HL-60/S4 treated with phorbol 12-myristate 13-acetate at 8.2 ng/mL for 4 days and 3 days (cell line): ENCODE data around the gene FLII.

Experiments used
- in situ Hi-C: fragments of 300-500 bp; cut with MboI; formaldehyde crosslinking; loops from 2 replicates; pipeline ENCODE4 v1.15.0; 2022; ENCODE audit warnings: low sequenced_read_pairs

Gene FLII

DNA sequence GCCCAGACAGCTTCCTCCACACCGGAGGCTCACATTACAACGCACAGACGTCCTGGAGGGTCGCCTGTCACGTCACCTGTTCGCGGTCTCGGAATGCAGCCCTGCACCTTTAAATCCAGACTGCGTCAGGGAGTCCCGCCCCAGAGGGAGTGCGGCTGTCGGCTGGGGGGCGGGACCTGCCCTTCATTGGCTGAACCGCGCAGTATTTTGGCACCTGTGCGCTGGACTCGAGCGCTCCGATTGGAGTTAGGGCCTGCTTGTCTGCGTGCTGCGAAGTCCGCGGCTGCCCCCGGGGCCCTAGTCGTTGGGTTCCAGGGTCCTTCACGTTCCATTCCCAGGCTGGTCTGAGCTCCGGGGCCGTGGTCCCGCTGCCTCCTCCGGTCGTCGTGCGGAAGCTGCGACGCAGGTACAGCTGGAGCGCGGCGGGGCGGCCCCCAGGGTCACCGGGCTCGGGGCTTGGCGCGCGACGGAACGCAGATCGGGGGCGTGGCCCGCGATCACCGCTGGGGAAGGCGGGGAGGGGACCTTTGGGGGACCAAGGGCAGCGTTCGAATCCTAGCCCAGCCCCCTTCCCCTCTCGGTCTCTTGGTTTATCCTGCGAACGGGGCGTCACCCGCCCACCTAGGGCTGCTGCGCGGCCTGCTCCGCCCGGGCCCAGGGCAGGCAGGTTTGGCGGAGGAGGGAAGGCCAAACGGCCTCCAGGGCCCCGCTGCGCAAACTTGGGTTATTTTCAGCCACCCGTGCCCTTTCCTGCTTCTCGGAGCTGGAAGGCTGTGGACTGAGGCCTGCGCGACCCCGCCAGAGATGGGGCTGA lies 2.0 kb upstream of the FLII start, which contains the start of gene MIEF2:
Gene MIEF2 (plus strand): TSS at position 331 of the 814 bp plus-strand sequence. CDS start 2,059 bp downstream, outside the sequence.
- in situ Hi-C loops: no loop called here

DNA sequence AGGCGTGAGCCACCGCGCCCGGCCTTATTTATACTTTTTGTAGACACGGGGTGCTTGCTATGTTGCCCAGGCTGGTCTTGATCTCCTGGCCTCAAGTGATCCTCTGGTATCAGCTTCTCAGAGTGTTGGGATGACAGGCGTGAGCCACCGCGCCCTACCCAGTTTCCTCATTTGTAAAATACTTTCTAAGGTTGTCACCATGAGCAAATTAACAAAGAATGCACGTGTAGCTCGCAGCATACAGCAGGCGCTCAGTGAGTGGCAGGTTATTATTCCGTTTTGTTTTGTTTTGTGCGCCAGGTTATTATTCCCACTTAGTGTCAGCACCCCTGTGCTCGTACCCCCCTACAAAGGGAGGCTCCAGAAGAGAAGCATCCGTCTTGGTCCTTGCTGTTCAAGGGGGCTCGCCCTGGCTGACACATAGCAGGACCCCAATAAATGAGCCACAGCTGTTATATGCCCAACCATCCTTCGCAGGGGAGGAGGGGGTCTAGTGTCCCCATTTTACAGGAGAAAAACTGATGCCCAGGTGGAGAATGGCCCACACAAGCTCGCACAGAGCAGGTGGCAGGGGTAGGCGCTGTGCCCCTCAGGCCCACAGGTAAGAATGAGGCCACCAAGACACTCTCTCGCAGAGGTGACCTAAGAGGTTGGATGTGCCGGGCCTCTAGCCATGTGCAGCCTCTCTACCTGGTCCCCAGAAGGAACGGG lies 1.2 kb upstream of the FLII start:
- in situ Hi-C loops: no loop called here

- in situ Hi-C loops: no loop called here
Measured at GRCh38 chr17:18257982-18258355, 569 bp downstream of the FLII start.

GRCh38 chr17:18257268-18257981 lies 1.1 kb downstream of the FLII start:
- in situ Hi-C loops: no loop called here

DNA sequence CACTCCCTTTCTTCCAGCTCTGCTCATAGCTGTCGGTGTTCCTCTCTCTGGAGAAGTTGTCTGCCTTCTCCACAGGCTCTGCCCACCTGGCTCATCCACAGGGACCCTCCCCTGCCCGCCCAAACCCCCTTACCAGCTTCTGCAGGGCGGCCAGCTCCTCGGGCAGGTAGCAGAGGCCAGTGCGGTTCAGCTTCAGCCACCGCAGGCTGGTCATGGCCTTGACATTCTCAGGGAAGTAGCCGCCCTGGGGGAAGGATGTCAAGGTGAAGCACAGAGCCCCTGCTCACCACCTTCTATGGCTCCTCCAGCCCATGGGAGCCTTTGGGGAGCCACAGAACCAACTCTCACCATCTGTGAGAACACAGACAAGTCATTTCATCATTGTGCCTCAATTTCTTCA lies 1.8 kb downstream of the FLII start:
- in situ Hi-C loops: no loop called here

GRCh38 chr17:18256351-18256750 lies 2.2 kb downstream of the FLII start:
- in situ Hi-C loops: no loop called here

GRCh38 chr17:18254888-18255649 lies 3.5 kb downstream of the FLII start:
- in situ Hi-C loops: no loop called here

DNA sequence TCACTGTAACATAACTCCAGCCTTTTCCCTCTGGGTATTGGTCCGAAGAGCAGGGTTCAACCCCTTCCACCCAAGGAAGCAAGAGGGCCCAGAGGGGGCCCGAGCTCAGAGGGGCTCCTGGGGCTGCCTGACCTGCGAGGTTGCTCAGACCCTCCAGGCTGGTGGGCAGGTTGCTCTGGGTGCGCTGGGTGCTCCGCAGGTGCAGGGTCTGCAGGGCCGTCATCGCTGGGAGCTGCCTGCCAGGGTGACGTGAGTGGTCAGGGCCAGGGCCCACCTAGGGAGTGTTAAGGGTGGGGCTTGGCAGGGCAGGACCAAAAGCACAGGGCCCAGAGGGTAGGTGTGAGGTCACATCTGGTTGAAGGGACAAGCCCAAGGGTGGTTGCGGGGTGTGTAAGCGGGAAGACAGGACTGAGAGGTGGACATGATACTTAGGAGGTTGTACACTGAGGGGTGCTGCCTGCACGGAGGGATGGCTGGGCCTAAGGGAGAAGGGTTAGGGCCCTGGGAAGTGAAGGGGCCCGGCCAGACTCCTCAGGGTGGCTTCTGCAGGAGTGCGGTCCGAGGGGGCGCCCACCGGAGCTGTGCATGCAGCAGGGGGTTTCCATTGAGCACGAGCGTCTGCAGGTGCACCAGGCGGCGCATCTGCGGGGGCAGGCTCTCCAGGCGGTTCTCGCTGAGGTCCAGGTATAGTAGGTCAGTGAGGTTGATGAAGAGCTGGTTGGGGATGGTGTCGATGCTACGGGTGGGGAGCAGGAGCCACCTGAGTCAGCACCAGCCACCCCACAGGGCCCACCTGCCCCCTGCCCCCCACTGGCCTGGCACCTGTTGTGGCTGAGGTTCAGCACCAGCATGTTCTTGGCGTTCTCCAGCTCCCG lies 4.4 kb downstream of the FLII start:
- in situ Hi-C loops: no loop called here

- in situ Hi-C loops: no loop called here
Measured at GRCh38 chr17:18253187-18253884, 5.2 kb downstream of the FLII start.

GRCh38 chr17:18252160-18252559 lies 6.4 kb downstream of the FLII start:
- in situ Hi-C loops: no loop called here

DNA sequence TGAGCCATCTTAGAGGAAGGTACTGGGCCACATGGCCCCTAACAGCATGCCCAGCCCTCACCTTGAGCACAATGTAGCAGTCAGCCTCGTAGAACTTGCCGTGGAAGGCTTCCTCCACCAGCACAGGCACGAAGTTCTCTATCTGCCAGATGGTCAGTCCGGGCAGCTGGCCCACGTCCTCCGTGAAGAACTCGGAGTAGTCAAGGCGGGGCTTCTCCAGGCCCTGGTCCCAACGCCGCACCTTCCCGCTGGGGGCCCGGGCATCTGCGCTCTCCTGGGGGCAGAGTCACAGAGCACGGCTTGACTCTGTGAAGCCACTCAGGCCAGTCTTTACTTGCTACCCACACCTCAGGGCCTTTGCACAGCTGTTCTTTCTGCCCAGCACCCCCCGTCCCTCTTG lies 7.3 kb downstream of the FLII start:
- in situ Hi-C loops: no loop called here

- in situ Hi-C loops: no loop called here
Measured at GRCh38 chr17:18250708-18251107, 7.8 kb downstream of the FLII start.

GRCh38 chr17:18250259-18250658 lies 8.3 kb downstream of the FLII start:
- in situ Hi-C loops: no loop called here

DNA sequence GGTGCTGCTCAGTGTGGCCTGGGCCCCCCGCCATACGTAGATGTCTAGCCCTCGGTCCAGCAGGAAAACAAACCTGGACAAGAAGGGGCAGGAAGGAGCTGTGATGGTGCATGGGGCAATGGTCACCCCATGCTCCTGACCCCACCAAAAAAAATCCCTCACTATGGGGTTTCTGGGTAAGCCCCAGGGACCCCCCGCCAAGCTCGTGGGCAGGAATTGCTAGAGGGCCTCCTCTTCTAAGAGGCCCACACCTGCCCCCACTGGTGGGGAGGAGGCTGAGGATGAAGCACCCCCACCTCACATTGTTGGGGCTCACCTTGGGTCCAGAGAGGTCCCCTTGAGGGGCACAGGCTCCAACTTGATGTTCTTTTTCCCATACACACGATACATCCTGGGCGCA lies 9.7 kb downstream of the FLII start:
- in situ Hi-C loops: no loop called here

DNA sequence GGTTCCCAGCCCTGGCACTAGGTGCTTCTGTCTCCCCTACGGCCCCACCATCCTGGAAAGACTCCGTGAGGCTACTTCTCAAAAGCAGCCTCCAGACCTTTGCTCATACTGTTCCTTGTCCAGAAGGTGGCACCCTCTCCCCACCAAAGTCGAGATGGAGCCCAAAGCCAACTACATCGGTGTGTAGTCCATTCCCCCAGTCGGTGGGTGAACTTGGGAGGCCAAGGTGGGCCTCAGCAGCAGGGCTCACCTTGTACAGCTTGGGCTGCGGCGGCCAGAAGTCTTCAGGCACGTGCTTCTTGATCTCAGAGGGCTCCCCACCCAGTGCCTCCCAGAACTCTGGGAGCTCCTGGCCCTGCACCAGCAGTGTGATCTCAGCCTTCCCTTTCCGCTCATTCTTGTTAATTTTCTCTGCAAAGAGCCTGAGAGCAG lies 10.2 kb downstream of the FLII start:
- in situ Hi-C loops: no loop called here

DNA sequence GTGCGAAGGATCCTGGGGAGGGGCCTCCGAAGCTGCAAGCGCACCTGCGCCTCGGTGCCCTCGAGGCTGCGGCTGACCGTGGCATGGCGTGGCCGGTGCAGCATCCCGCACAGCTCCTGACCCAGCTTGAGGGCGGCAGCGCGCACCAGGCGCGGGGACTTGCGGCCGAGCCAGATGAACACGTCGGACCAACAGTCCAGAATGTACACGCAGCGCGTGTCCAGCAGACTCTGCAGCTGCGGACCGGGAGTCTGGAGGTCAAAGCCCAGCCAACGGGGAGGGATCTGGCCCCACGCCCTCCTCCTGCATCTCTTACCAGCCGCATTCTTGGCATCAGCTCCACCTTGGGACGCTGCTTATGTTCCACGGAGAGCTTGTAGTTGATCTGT lies 10.9 kb downstream of the FLII start:
- in situ Hi-C loops: no loop called here

- in situ Hi-C loops: no loop called here
Measured at GRCh38 chr17:18246880-18247612, 11.5 kb downstream of the FLII start.

GRCh38 chr17:18246109-18246725 lies 12.3 kb downstream of the FLII start:
- in situ Hi-C loops: no loop called here
